K562 (cell line): ENCODE measurements around the gene TSG101. TPM values are rescaled to one million over a fixed set of nuclear protein-coding genes. Genes with fewer than 3 reads are reported as not detected.

Experiments used
- ATAC-seq: fragments of 200-7000 bp; cut with Tn5 transposase; 3 replicates; pipeline ENCODE4 v1.9.1; 2020; ENCODE audit warnings: moderate library complexity
- BruUV-seq: library from RNA; stranded (reverse); fragments of 400-500 nt; replicated peaks from 2 replicates; lab custom pipeline; 2021; lab: Mats Ljungman, UMichigan
- CTCF ChIA-PET: fragments of 300-600 bp; formaldehyde crosslinking; extraction: SDS; loops from one replicate; lab custom pipeline; 2021; ENCODE audit warnings: low intra/inter-chr PET ratio; lab: Yijun Ruan, JAX
- POLR2A ChIA-PET: fragments of 300-600, 350-650 bp; sonication (Branson Sonifier 250); formaldehyde crosslinking; extraction: SDS; loops from one replicate; lab custom pipeline; 2021; ENCODE audit warnings: antibody characterized with exemption, inconsistent platforms; lab: Yijun Ruan, JAX
- DNase-seq, 4 experiments: peaks; one replicate each; pipeline versions ENCODE4 v3.0.0 to v3.0.0-alpha.2; 2011 to 2018; ENCODE audit warnings: low spot score in 3 of 4, mixed read lengths in 3 of 4; ENCODE audit errors: extremely low read depth in 1 of 4
- FAIRE-seq: peaks from 2 replicates; lab custom pipeline; 2011; peaks lifted over from hg19 to GRCh38; lab: Jason Lieb, UNC
- H2AFZ ChIP-seq: 2 replicates; pipeline ENCODE4 v1.6.0; 2011; ENCODE audit warnings: low read depth, low read length, control low read depth, inconsistent platforms
- H3K27ac ChIP-seq: fragments of 200-600 bp; 3 replicates; pipeline ENCODE4 v1.8.0; 2011; ENCODE audit warnings: low read depth, mild to moderate bottlenecking, control low read depth, inconsistent platforms, low read length, moderate library complexity, mixed read lengths; ENCODE audit errors: extremely low read depth
- H3K27me3 ChIP-seq, 2 experiments: fragments of 300-600 bp in 1 of 2; 2 replicates in 1 of 2; 3 replicates in 1 of 2; pipeline versions ENCODE4 v1.6.0 to v1.8.0; 2011; ENCODE audit warnings: inconsistent platforms in 2 of 2, low read length in 2 of 2, mild to moderate bottlenecking in 1 of 2, mixed read lengths in 1 of 2, moderate library complexity in 1 of 2; ENCODE audit not compliant: control insufficient read depth in 2 of 2, insufficient read depth in 2 of 2
- H3K36me3 ChIP-seq: fragments of 300-600 bp; 3 replicates; pipeline ENCODE4 v1.8.0; 2011; ENCODE audit warnings: mild to moderate bottlenecking, low read length, inconsistent platforms; ENCODE audit not compliant: control insufficient read depth, insufficient read depth
- H3K4me1 ChIP-seq, 2 experiments: fragments of 200-600 bp in 1 of 2; replicated peaks in 1 of 2; 2 replicates in 1 of 2; 3 replicates in 1 of 2; pipeline versions ENCODE4 v1.5.1 to v1.8.0; 2011; ENCODE audit warnings: inconsistent platforms in 2 of 2, low read length in 2 of 2, mild to moderate bottlenecking in 1 of 2, mixed read lengths in 1 of 2, moderate library complexity in 1 of 2; ENCODE audit not compliant: control insufficient read depth in 2 of 2, insufficient read depth in 2 of 2
- H3K4me2 ChIP-seq: 2 replicates; pipeline ENCODE4 v1.6.1; 2011; ENCODE audit warnings: low read length, control low read depth, inconsistent platforms, mixed read lengths; ENCODE audit not compliant: insufficient read depth
- H3K4me3 ChIP-seq: fragments of 200-600 bp; sonication (generic), shearing (Covaris generic); 2 replicates; pipeline ENCODE4 v1.5.1; 2016; ENCODE audit warnings: control low read depth, inconsistent platforms
- H3K79me2 ChIP-seq: fragments of 200-600 bp; 3 replicates; pipeline ENCODE4 v1.8.0; 2011; ENCODE audit warnings: low read length, inconsistent platforms; ENCODE audit not compliant: control insufficient read depth, insufficient read depth
- H3K9ac ChIP-seq, 2 experiments: 2 replicates each; pipeline versions ENCODE4 v1.6.0 to v1.6.1; 2011; ENCODE audit warnings: low read depth in 2 of 2, low read length in 2 of 2, control low read depth in 1 of 2, inconsistent platforms in 1 of 2, mild to moderate bottlenecking in 1 of 2, mixed read lengths in 1 of 2; ENCODE audit not compliant: insufficient read depth in 1 of 2
- H3K9me1 ChIP-seq: one replicate; pipeline ENCODE4 v1.6.0; 2011; ENCODE audit warnings: inconsistent platforms, mild to moderate bottlenecking, low read length, moderate library complexity; ENCODE audit not compliant: control insufficient read depth, insufficient read depth
- H3K9me3 ChIP-seq: replicated peaks from 2 replicates; pipeline ENCODE4 v1.5.1; 2011; ENCODE audit warnings: low read depth, low read length, inconsistent platforms; ENCODE audit not compliant: control insufficient read depth, insufficient read depth
- H4K20me1 ChIP-seq: replicated peaks from 2 replicates; pipeline ENCODE4 v1.6.1; 2011; ENCODE audit warnings: low read length, inconsistent platforms, mixed read lengths; ENCODE audit not compliant: control insufficient read depth, insufficient read depth
- ARID1B ChIP-seq: fragments of 450-650 bp; IDR thresholded peaks from 2 replicates; pipeline ENCODE4 v1.6.1; 2016; ENCODE audit warnings: antibody characterized with exemption, mild to moderate bottlenecking, inconsistent platforms
- ATF3 ChIP-seq, 2 experiments: fragments of 450-650 bp in 1 of 2; sonication (generic) in 1 of 2; formaldehyde crosslinking in 1 of 2; IDR thresholded peaks in 1 of 2; conservative IDR thresholded peaks in 1 of 2; 2 replicates each; pipeline versions ENCODE4 v1.6.1 to v1.8.1; 2016 to 2023; ENCODE audit warnings: mild to moderate bottlenecking in 2 of 2, moderate library complexity in 2 of 2, inconsistent platforms in 1 of 2, missing genetic modification reagents in 1 of 2
- BHLHE40 ChIP-seq: IDR thresholded peaks from 2 replicates; pipeline ENCODE4 v1.6.1; 2011; ENCODE audit warnings: low read length, improper control_type of control experiment
- CBFA2T3 ChIP-seq: fragments of 450-650 bp; IDR thresholded peaks from 2 replicates; pipeline ENCODE4 v1.6.1; 2017
- FOSL1 ChIP-seq: fragments of 200-800 bp; sonication (Bioruptor generic); conservative IDR thresholded peaks from 2 replicates; pipeline ENCODE4 v1.6.1; 2016; ENCODE audit warnings: missing genetic modification characterization, missing compliant biosample characterization
- HDAC2 ChIP-seq: fragments of 450-650 bp; IDR thresholded peaks from 2 replicates; pipeline ENCODE4 v1.6.1; 2016; ENCODE audit warnings: mild to moderate bottlenecking
- KLF10 ChIP-seq: fragments of 250-450 bp; sonication (Bioruptor Pico); IDR thresholded peaks from 2 replicates; pipeline ENCODE4 v1.6.1; 2021; ENCODE audit warnings: matching md5 sums
- PHF20 ChIP-seq: fragments of 450-650 bp; IDR thresholded peaks from 2 replicates; pipeline ENCODE4 v1.6.1; 2018; ENCODE audit not compliant: partially characterized antibody
- SIN3A ChIP-seq, 2 experiments: fragments of 150-350 bp in 1 of 2; IDR thresholded peaks; 2 replicates each; pipeline ENCODE4 v1.6.1; 2011 to 2016; ENCODE audit warnings: borderline replicate concordance in 2 of 2, low read depth in 2 of 2, low read length in 2 of 2, mild to moderate bottlenecking in 2 of 2, moderate library complexity in 2 of 2; ENCODE audit not compliant: control insufficient read depth in 1 of 2
- SOX6 ChIP-seq: fragments of 450-650 bp; IDR thresholded peaks from 2 replicates; pipeline ENCODE4 v1.6.1; 2014; ENCODE audit warnings: mild to moderate bottlenecking
- TEAD4 ChIP-seq, 2 experiments: sonication (generic) in 1 of 2; formaldehyde crosslinking in 1 of 2; IDR thresholded peaks; 2 replicates each; pipeline versions ENCODE4 v1.6.1 to v1.8.0; 2012 to 2022; ENCODE audit warnings: borderline replicate concordance in 1 of 2, inconsistent platforms in 1 of 2, low read length in 1 of 2, mild to moderate bottlenecking in 1 of 2, missing genetic modification reagents in 1 of 2
- WGBS: fragments of 100-300 bp; shearing (Covaris generic); methylation state at CpG from one replicate; pipeline ENCODE4 v1.1.6; 2016; ENCODE audit warnings: low coverage, mixed read lengths; ENCODE audit not compliant: insufficient coverage; ENCODE audit errors: missing lambda C conversion rate; 5-methylcytosine and 5-hydroxymethylcytosine counted together
- in situ Hi-C: fragments of 300-500 bp; cut with MboI; formaldehyde crosslinking; loops from 4 replicates; pipeline ENCODE4 v1.15.0; 2018; ENCODE audit warnings: inconsistent platforms, mixed read lengths
- intact Hi-C: fragments of 100-400 bp; cut with micrococcal nuclease; formaldehyde crosslinking; loops from 2 replicates; pipeline ENCODE4 v1.14.2; 2022
- polyA plus RNA-seq, 8 experiments: library from polyadenylated mRNA; depleted of rRNA in 4 of 8; stranded (reverse) in 5 of 8; unstranded in 3 of 8; fragments of >200 nt; fragmentation: Nextera tagmentation in 2 of 8; fragmentation: Illumina TruSeq in 1 of 8; extraction: Ambion mirVana in 2 of 8; extraction: Trizol in 1 of 8; gene quantifications; 2 replicates each; pipeline versions ENCODE4 v1.2.1 to v1.2.3, GENCODE V29; 2011 to 2014; ENCODE audit warnings: inconsistent platforms in 1 of 8, missing spikeins in 1 of 8
- total RNA-seq, 7 experiments: library from RNA; depleted of rRNA in 6 of 7; stranded (reverse); fragments of >200 nt in 6 of 7; fragmentation: Illumina TruSeq in 2 of 7; extraction: Trizol in 2 of 7; gene quantifications; 2 replicates each; pipeline versions ENCODE4 v1.2.1 to v1.2.3, GENCODE V29; 2011 to 2021; ENCODE audit warnings: low replicate concordance in 1 of 7
- TF ChIP-seq, protein P1 (sequence below): fragments of 450-650 bp; IDR thresholded peaks from 2 replicates; pipeline ENCODE4 v1.6.1; 2016; ENCODE audit warnings: borderline replicate concordance

Gene TSG101
- total and polyA plus RNA-seq, 9 of the 15 experiments (the other 6 are each of a cell fraction or from before 2014, with no cell fraction given), result 24.6 to 141 (median 60.0) TPM

GRCh38 chr11:18457450-18457849 lies 69.3 kb downstream of the TSG101 start:
- no peak for FAIRE-seq
- no TSS peak for BruUV-seq
- intact Hi-C loops, result loop anchor here (10.0 kb wide), 1 partner anchor 307 kb away; no protein-coding TSS in a partner anchor
- H3K4me1 ChIP-seq, result peaks cover 0 to 9% of the 10 kb centered on the region in 2 experiments; a peak in 2 of 5 replicates
- no peak for TF ChIP-seq TEAD4 (IDR thresholded peaks at IDR 0.05; ENCODE audit: low read length)
- TF ChIP-seq TEAD4 (CRISPR knock-in tag; IDR thresholded peaks at IDR 0.05; ENCODE audit: borderline replicate concordance), result no peak
- TF ChIP-seq PHF20, result no peak
- TF ChIP-seq HDAC2, result no peak
- TF ChIP-seq BHLHE40, result peak; percentile 54
- TF ChIP-seq KLF10 (CRISPR knock-in tag), result no peak
- TF ChIP-seq FOSL1 (tag), result peak; percentile 86
- peak; percentile 85 for TF ChIP-seq SOX6
- TF ChIP-seq SIN3A (IDR thresholded peaks at IDR 0.05; ENCODE audit: borderline replicate concordance in 2 of 2, control insufficient read depth in 1 of 2, low read depth in 2 of 2, low read length in 2 of 2), result no peak
- peak; percentile 42 for TF ChIP-seq ATF3 (IDR thresholded peaks at IDR 0.05)
- no peak for TF ChIP-seq ATF3 (CRISPR knock-in tag; conservative IDR thresholded peaks at IDR 0.05)
- TF ChIP-seq, protein P1, sequence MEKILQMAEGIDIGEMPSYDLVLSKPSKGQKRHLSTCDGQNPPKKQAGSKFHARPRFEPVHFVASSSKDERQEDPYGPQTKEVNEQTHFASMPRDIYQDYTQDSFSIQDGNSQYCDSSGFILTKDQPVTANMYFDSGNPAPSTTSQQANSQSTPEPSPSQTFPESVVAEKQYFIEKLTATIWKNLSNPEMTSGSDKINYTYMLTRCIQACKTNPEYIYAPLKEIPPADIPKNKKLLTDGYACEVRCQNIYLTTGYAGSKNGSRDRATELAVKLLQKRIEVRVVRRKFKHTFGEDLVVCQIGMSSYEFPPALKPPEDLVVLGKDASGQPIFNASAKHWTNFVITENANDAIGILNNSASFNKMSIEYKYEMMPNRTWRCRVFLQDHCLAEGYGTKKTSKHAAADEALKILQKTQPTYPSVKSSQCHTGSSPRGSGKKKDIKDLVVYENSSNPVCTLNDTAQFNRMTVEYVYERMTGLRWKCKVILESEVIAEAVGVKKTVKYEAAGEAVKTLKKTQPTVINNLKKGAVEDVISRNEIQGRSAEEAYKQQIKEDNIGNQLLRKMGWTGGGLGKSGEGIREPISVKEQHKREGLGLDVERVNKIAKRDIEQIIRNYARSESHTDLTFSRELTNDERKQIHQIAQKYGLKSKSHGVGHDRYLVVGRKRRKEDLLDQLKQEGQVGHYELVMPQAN, result no peak
- peak; percentile 23; the same call in 1 of the 2 replicates for TF ChIP-seq ARID1B
- TF ChIP-seq CBFA2T3, result peak; percentile 38
- TF ChIP-seq, all 486 proteins: peak for 6
- Histone ChIP-seq H3K9ac (no peak overlapping the region), H3K36me3 (no peaks in the 10 kb centered on the region), H3K27me3 (peaks cover 11 to 30% of the 10 kb centered on the region in 2 experiments; a peak in 3 of 5 replicates), H3K79me2 (no peaks in the 10 kb centered on the region), H3K4me2 (no peak overlapping the region), H3K4me3 (no peak overlapping the region), H3K27ac (no peak overlapping the region), H4K20me1 (no peaks in the 10 kb centered on the region), H2AFZ (no peak overlapping the region), H3K9me1 (no peaks in the 10 kb centered on the region), H3K9me3 (no peaks in the 10 kb centered on the region)
- CTCF ChIA-PET, result no interaction called here
- 0% methylated on average over 3 of the region's 3 CpGs for WGBS
- POLR2A ChIA-PET, result no interaction called here
- in situ Hi-C loops, result no loop called here
- DNase-seq (peak in 3 of 4 experiments; percentile 3 to 12 (median 8)), ATAC-seq (no peak)
